ENCODE measurements around the gene RGS2.

GRCh38 chr1:192803501-192803900, 5.3 kb upstream of the RGS2 start:
- TF ChIP-seq EZH2 (IDR thresholded peaks at IDR 0.05; ENCODE audit: low read depth), result no peak
- TF ChIP-seq, protein P1, sequence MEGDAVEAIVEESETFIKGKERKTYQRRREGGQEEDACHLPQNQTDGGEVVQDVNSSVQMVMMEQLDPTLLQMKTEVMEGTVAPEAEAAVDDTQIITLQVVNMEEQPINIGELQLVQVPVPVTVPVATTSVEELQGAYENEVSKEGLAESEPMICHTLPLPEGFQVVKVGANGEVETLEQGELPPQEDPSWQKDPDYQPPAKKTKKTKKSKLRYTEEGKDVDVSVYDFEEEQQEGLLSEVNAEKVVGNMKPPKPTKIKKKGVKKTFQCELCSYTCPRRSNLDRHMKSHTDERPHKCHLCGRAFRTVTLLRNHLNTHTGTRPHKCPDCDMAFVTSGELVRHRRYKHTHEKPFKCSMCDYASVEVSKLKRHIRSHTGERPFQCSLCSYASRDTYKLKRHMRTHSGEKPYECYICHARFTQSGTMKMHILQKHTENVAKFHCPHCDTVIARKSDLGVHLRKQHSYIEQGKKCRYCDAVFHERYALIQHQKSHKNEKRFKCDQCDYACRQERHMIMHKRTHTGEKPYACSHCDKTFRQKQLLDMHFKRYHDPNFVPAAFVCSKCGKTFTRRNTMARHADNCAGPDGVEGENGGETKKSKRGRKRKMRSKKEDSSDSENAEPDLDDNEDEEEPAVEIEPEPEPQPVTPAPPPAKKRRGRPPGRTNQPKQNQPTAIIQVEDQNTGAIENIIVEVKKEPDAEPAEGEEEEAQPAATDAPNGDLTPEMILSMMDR (conservative IDR thresholded peaks at IDR 0.05), result no peak
